ENCODE measurements around the gene TRPV3.
"Not testable (repeated sequence)": the region's sequence is repeated elsewhere in the genome, so short reads cannot be mapped to it uniquely, and the experiment has no call there.

The TRPV3 gene

GRCh38 chr17:3557768-3558583 lies at the start of gene TRPV3:
Gene TRPV3, minus strand, starts transcription at chr17:3557812. Its CDS starts 2,962 bp downstream, at chr17:3554850.
- peak; percentile 80 for DNase-seq

- DNase-seq = no peak
These were observed 46.3 kb upstream of the TRPV3 start for GRCh38 chr17:3603870-3604259.

GRCh38 chr17:3603119-3603869 lies 45.7 kb upstream of the TRPV3 start:
- no peak for DNase-seq

- DNase-seq = no peak
These were observed 44.9 kb upstream of the TRPV3 start for GRCh38 chr17:3602499-3602898.

- no peak for DNase-seq
These were observed 43.1 kb upstream of the TRPV3 start for GRCh38 chr17:3600529-3601205.

- DNase-seq = no peak
These were observed 40.5 kb upstream of the TRPV3 start for GRCh38 chr17:3598078-3598477.

- no peak for DNase-seq
These were observed 39.3 kb upstream of the TRPV3 start for GRCh38 chr17:3596804-3597464.

- DNase-seq = no peak
These were observed 37.4 kb upstream of the TRPV3 start for GRCh38 chr17:3594976-3595375.

GRCh38 chr17:3594051-3594800 lies 36.6 kb upstream of the TRPV3 start:
- DNase-seq = no peak

- DNase-seq = no peak
These were observed 35.8 kb upstream of the TRPV3 start for GRCh38 chr17:3593384-3593783.

- DNase-seq = no peak
These were observed 34.7 kb upstream of the TRPV3 start for GRCh38 chr17:3592216-3592860.

GRCh38 chr17:3590768-3591167 lies 33.2 kb upstream of the TRPV3 start:
- no peak for DNase-seq

GRCh38 chr17:3590231-3590630 lies 32.6 kb upstream of the TRPV3 start:
- no peak for DNase-seq

- DNase-seq = no peak
These were observed 32.2 kb upstream of the TRPV3 start for GRCh38 chr17:3589784-3590183.

GRCh38 chr17:3585826-3586225 lies 28.2 kb upstream of the TRPV3 start:
- no peak for DNase-seq

GRCh38 chr17:3583456-3583855 lies 25.8 kb upstream of the TRPV3 start:
- no peak for DNase-seq

- no peak for DNase-seq
These were observed 25.3 kb upstream of the TRPV3 start for GRCh38 chr17:3582915-3583314.

GRCh38 chr17:3578667-3579066 lies 21.1 kb upstream of the TRPV3 start:
- DNase-seq = not testable (repeated sequence)

GRCh38 chr17:3576970-3577369 lies 19.4 kb upstream of the TRPV3 start:
- DNase-seq = no peak

GRCh38 chr17:3575511-3575910 lies 17.9 kb upstream of the TRPV3 start:
- DNase-seq = no peak

- DNase-seq = no peak
These were observed 16.6 kb upstream of the TRPV3 start for GRCh38 chr17:3574231-3574630.

All from stimulated activated naive CD4-positive, alpha-beta T cell treated with Interleukin-2 at 50 U/mL for 16 hours (primary cell).